HG02759 (cell line): Measurements from ENCODE around the gene GNG7.
"Not testable (repeated sequence)": the region's sequence is repeated elsewhere in the genome, so short reads cannot be mapped to it uniquely, and the experiment has no call there.

Experiments used
- ATAC-seq: cut with Tn5 transposase; IDR thresholded peaks from one replicate; pipeline ENCODE4 v1.9.1; 2021; ENCODE audit warnings: mild to moderate bottlenecking, moderate library complexity; ENCODE audit not compliant: unreplicated experiment

GNG7 gene

GRCh38 chr19:2556221-2557092 lies 146.0 kb downstream of the GNG7 start:
- ATAC-seq, result no peak

GRCh38 chr19:2555422-2556220 lies 146.9 kb downstream of the GNG7 start:
- no peak for ATAC-seq

- no peak for ATAC-seq
Observed at GRCh38 chr19:2554856-2555255, 147.6 kb downstream of the GNG7 start.

- ATAC-seq, result no peak
Observed at GRCh38 chr19:2553510-2553909, 149.0 kb downstream of the GNG7 start.

- ATAC-seq, result no peak
Observed at GRCh38 chr19:2552859-2553258, 149.6 kb downstream of the GNG7 start.

- ATAC-seq, result no peak
Observed at GRCh38 chr19:2551864-2552185, 150.7 kb downstream of the GNG7 start.

- ATAC-seq, result no peak
Observed at GRCh38 chr19:2551172-2551863, 151.2 kb downstream of the GNG7 start.

- ATAC-seq, result no peak
Observed at GRCh38 chr19:2550431-2551171, 151.9 kb downstream of the GNG7 start.

- ATAC-seq, result no peak
Observed at GRCh38 chr19:2549701-2550191, 152.7 kb downstream of the GNG7 start.

- no peak for ATAC-seq
Observed at GRCh38 chr19:2548966-2549365, 153.5 kb downstream of the GNG7 start.

GRCh38 chr19:2547721-2548120 lies 154.8 kb downstream of the GNG7 start:
- ATAC-seq, result no peak

- no peak for ATAC-seq
Observed at GRCh38 chr19:2547033-2547680, 155.3 kb downstream of the GNG7 start.

GRCh38 chr19:2546128-2547032 lies 156.1 kb downstream of the GNG7 start:
- no peak for ATAC-seq

GRCh38 chr19:2545416-2546127 lies 156.9 kb downstream of the GNG7 start:
- ATAC-seq, result not testable (repeated sequence)

- no peak for ATAC-seq
Observed at GRCh38 chr19:2544576-2545415, 157.7 kb downstream of the GNG7 start.

- ATAC-seq, result no peak
Observed at GRCh38 chr19:2543463-2544442, 158.7 kb downstream of the GNG7 start.
